Sigmoid colon (tissue), 7 donors: ENCODE results near the gene ADA. TPM values are rescaled to one million over a fixed set of nuclear protein-coding genes. Genes with fewer than 3 reads are reported as not detected.

ENCODE experiments used
- DNase-seq: peaks from one replicate; pipeline ENCODE4 v3.0.0-alpha.2; 2019
- H3K27ac ChIP-seq, 4 donors: fragments of 200-600 bp; sonication (generic); one replicate each; pipeline ENCODE4 v1.5.1; 2016 to 2019; ENCODE audit warnings: mild to moderate bottlenecking in 1 of 4
- H3K27me3 ChIP-seq, 3 donors: fragments of 200-600 bp; sonication (generic); one replicate each; pipeline ENCODE4 v1.5.1; 2019; ENCODE audit warnings: mild to moderate bottlenecking in 1 of 3
- H3K36me3 ChIP-seq, 4 donors: fragments of 200-600 bp; sonication (generic); one replicate each; pipeline ENCODE4 v1.5.1; 2016 to 2019
- H3K4me1 ChIP-seq, 4 donors: fragments of 200-600 bp; sonication (generic); one replicate each; pipeline ENCODE4 v1.5.1; 2017 to 2019
- H3K4me3 ChIP-seq, 4 donors: fragments of 200-600 bp; sonication (generic); one replicate each; pipeline ENCODE4 v1.5.1; 2017 to 2019; ENCODE audit warnings: mild to moderate bottlenecking in 2 of 4, moderate library complexity in 1 of 4
- H3K9me3 ChIP-seq, 4 donors: fragments of 200-600 bp in 3 of 4; sonication (generic) in 3 of 4; one replicate each; pipeline versions ENCODE4 v1.5.1 to v1.6.1; 2013 to 2019
- EP300 ChIP-seq, 4 donors: sonication (generic); formaldehyde crosslinking; IDR thresholded peaks; one replicate each; pipeline ENCODE4 v1.6.1; 2017; ENCODE audit warnings: antibody characterized with exemption in 4 of 4
- POLR2A ChIP-seq, 2 donors: fragments of 450-650 bp; IDR thresholded peaks; one replicate each; pipeline ENCODE4 v1.6.1; 2016; ENCODE audit warnings: antibody characterized with exemption in 2 of 2, mild to moderate bottlenecking in 2 of 2, moderate library complexity in 2 of 2
- POLR2AphosphoS5 ChIP-seq, 4 donors: sonication (generic); formaldehyde crosslinking; IDR thresholded peaks; one replicate each; pipeline ENCODE4 v1.6.1; 2017; ENCODE audit warnings: antibody characterized with exemption in 4 of 4
- WGBS, 2 donors: extraction: QIAGEN DNeasy Blood & Tissue Kit; methylation state at CpG; one replicate each; pipeline ENCODE4 v1.1.7; 2013; 5-methylcytosine and 5-hydroxymethylcytosine counted together
- intact Hi-C: fragments of 100-400 bp; cut with DNase I; formaldehyde crosslinking; loops from one replicate; pipeline ENCODE4 v1.15.1; 2023
- polyA plus RNA-seq, 3 donors: library from polyadenylated mRNA; stranded (reverse); fragments of 200-250 nt; gene quantifications; one replicate each; pipeline ENCODE4 v1.2.3, GENCODE V29; 2013
- total RNA-seq, 4 donors: library from RNA; depleted of rRNA; stranded (reverse); fragments of >200 nt; gene quantifications; one replicate each; pipeline ENCODE4 v1.1.0, GENCODE V29; 2016
- TF ChIP-seq, protein P1 (sequence below), 4 experiments: fragments of 450-650 bp in 3 of 4; fragments of 200-600 bp in 1 of 4; IDR thresholded peaks; one replicate each; pipeline ENCODE4 v1.5.1; 2016 to 2019; ENCODE audit warnings: antibody characterized with exemption in 4 of 4, mild to moderate bottlenecking in 3 of 4, moderate library complexity in 2 of 4
- donor health status: healthy with polysubstance abuse.
- donor health status: Bipolar disorder and iron deficiency.
- donor health status: healthy.

Gene ADA
- total and polyA plus RNA-seq, 7 donors: 2.5 to 17.1 (median 11.1) TPM

DNA sequence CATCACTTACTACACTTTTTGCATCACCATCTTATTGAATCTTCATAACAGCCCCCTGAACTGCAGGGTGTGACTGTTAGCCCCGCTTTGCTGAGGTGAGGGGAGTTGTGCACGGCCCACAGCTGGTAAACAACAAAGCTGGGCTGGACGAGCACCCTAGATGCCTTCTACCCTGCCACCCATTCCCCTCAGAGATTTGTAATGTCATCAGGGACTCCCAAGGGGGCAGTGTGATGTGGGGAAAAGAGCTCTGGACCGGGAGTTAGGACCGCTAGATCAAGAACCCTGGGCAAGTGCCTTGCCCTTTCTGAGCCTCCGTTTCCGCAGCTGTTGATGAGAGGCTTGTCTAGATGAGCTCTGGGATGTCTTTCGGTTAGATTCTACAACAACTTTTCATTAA lies 48.2 kb downstream of the ADA start:
- peak; percentile 28 for DNase-seq
- Histone ChIP-seq H3K4me3 (no peak overlapping the region), H3K4me1 (peaks cover 0 to 62% (median 52%) of the 10 kb centered on the region in 4 donors), H3K27ac (peak overlapping the region; percentile 84 to 95 (median 92)), H3K9me3 (no peaks in the 10 kb centered on the region), H3K27me3 (no peaks in the 10 kb centered on the region), H3K36me3 (no peaks in the 10 kb centered on the region)
- intact Hi-C loops: no loop called here
- 92 to 94% methylated on average over 8 of the region's 8 CpGs for WGBS, 2 donors
- no peak for TF ChIP-seq EP300 (IDR thresholded peaks at IDR 0.05)
- no peak for TF ChIP-seq POLR2A (IDR thresholded peaks at IDR 0.05)
- TF ChIP-seq, protein P1, sequence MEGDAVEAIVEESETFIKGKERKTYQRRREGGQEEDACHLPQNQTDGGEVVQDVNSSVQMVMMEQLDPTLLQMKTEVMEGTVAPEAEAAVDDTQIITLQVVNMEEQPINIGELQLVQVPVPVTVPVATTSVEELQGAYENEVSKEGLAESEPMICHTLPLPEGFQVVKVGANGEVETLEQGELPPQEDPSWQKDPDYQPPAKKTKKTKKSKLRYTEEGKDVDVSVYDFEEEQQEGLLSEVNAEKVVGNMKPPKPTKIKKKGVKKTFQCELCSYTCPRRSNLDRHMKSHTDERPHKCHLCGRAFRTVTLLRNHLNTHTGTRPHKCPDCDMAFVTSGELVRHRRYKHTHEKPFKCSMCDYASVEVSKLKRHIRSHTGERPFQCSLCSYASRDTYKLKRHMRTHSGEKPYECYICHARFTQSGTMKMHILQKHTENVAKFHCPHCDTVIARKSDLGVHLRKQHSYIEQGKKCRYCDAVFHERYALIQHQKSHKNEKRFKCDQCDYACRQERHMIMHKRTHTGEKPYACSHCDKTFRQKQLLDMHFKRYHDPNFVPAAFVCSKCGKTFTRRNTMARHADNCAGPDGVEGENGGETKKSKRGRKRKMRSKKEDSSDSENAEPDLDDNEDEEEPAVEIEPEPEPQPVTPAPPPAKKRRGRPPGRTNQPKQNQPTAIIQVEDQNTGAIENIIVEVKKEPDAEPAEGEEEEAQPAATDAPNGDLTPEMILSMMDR (IDR thresholded peaks at IDR 0.05): no peak
- no peak for TF ChIP-seq POLR2AphosphoS5 (IDR thresholded peaks at IDR 0.05)

DNA sequence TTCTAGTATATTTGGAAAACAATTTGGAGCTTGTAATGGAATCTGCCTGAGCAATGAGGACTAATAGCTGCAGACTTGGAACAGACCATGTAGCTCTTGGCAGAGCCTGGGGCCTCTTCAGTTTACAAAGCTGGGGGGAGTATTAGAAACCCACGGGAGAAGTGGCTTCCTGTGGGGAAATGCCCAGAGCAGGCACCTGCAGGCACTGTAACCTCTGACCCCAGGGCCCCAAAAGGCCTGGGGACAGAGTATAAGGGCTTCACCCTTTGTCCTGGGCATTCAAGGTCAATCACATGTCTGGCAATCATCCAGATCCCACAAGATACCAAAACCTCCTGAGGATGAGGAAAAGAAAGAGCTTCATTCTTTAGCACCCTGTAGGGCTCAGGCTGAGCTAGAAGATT lies 49.7 kb downstream of the ADA start:
- H3K36me3 ChIP-seq: no peaks in the 10 kb centered on the region
- peak overlapping the region; percentile 84 to 95 (median 92) for H3K27ac ChIP-seq
- TF ChIP-seq POLR2A (IDR thresholded peaks at IDR 0.05): no peak
- TF ChIP-seq, protein P1 (IDR thresholded peaks at IDR 0.05): no peak
- peak in 1 of 4 donors; percentile 9 for TF ChIP-seq EP300 (IDR thresholded peaks at IDR 0.05)
- peak; percentile 32 to 61 (median 48) for TF ChIP-seq POLR2AphosphoS5 (IDR thresholded peaks at IDR 0.05)
- intact Hi-C loops: no loop called here
- H3K27me3 ChIP-seq: no peaks in the 10 kb centered on the region
- peaks cover 0 to 75% (median 65%) of the 10 kb centered on the region in 4 donors for H3K4me1 ChIP-seq
- H3K9me3 ChIP-seq: no peaks in the 10 kb centered on the region
- peak; percentile 92 for DNase-seq
- H3K4me3 ChIP-seq: no peak overlapping the region
- WGBS, 2 donors: 2 to 7% methylated on average over 1 of the region's 1 CpG

DNA sequence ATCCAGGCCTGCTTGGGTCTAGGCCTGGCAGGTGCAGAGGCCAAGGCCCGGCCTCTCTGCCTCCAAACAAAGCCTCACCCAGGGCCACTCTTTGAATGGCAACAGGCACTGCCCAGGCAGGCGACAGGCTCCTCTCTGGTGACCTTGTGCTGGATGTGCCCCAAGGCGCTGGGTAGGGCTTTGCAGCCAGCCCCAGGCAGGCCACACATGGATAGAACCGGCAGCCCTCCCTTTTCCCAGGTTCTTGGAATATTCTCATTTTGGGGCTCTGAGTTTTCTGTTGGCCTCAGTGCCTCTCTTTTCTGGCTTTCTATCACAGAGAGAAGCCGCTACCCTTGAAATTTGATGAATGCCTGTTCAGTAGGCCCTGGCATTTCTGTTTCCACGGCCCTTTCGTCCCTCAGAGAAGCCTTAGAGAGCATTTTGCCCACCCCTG lies 50.2 kb downstream of the ADA start:
- 75 to 87% methylated on average over 7 of the region's 7 CpGs for WGBS, 2 donors
- TF ChIP-seq POLR2AphosphoS5 (IDR thresholded peaks at IDR 0.05) (no peak), POLR2A (IDR thresholded peaks at IDR 0.05) (no peak), EP300 (IDR thresholded peaks at IDR 0.05) (no peak)
- TF ChIP-seq, protein P1 (IDR thresholded peaks at IDR 0.05): no peak
- Histone ChIP-seq H3K27me3 (no peaks in the 10 kb centered on the region), H3K4me1 (peaks cover 0 to 80% (median 68%) of the 10 kb centered on the region in 4 donors), H3K9me3 (no peaks in the 10 kb centered on the region), H3K27ac (peak overlapping the region; percentile 84 to 95 (median 92)), H3K36me3 (no peaks in the 10 kb centered on the region), H3K4me3 (peak overlapping the region in 1 of 4 donors; percentile 0)
- DNase-seq: no peak
- intact Hi-C loops: no loop called here

DNA sequence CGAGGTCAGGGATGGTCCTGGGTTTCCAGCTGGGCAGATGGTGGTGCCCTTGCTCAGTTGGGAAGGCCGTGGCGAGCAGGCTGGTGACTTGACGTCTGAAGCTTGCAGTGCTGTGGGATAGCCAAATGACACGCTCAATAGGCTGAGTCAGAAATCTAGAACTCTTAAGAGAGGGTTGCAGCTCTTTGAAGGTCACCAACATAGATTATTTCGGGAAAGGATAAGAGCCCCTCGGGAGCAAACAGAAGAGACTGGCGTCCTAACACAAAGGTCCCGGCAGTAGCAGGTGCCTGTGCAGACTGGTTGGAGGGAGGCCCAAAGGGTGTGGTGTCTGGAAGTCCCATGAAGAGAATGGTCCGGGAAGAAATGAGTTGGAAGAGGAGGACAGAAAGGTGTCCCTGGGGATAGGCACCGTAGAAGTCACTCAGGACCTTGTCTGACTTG lies 50.7 kb downstream of the ADA start:
- TF ChIP-seq EP300 (IDR thresholded peaks at IDR 0.05): no peak
- TF ChIP-seq POLR2AphosphoS5 (IDR thresholded peaks at IDR 0.05): peak in 1 of 4 donors; percentile 4
- TF ChIP-seq, protein P1 (IDR thresholded peaks at IDR 0.05): no peak
- no peak for TF ChIP-seq POLR2A (IDR thresholded peaks at IDR 0.05)
- peak; percentile 70 for DNase-seq

DNA sequence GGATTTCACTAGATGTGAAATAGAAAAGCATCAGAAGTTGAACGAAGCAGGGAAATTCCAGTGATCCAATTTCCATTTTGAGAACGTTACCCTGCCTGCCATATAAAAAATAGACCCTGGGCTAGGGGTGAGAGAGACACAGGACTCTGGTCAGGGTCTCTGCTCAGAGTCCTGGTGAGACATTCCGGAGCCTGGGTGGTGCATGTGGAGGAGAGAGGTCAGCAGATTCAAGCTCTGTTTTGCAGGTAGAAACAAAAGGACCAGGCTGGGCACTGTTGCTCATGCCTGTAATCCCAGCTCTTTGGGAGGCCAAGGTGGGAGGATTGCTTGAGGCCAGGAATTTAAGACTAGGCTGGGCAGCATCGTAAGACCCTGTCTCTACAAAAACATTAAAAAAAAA lies 51.2 kb downstream of the ADA start:
- H3K36me3 ChIP-seq: no peaks in the 10 kb centered on the region
- TF ChIP-seq POLR2A (IDR thresholded peaks at IDR 0.05) (no peak), EP300 (IDR thresholded peaks at IDR 0.05) (no peak), POLR2AphosphoS5 (IDR thresholded peaks at IDR 0.05) (no peak)
- TF ChIP-seq, protein P1 (IDR thresholded peaks at IDR 0.05): no peak
- WGBS, 2 donors: 91 to 93% methylated on average over 4 of the region's 4 CpGs
- H3K27ac ChIP-seq: peak overlapping the region; percentile 84 to 95 (median 92)
- intact Hi-C loops: no loop called here
- peaks cover 0 to 90% (median 73%) of the 10 kb centered on the region in 4 donors for H3K4me1 ChIP-seq
- H3K27me3 ChIP-seq: no peaks in the 10 kb centered on the region
- no peaks in the 10 kb centered on the region for H3K9me3 ChIP-seq
- H3K4me3 ChIP-seq: no peak overlapping the region
- peak; percentile 40 for DNase-seq

More for the DNA sequence above, 50.7 kb downstream of the ADA start:
- intact Hi-C loops: no loop called here
- WGBS, 2 donors: 68 to 70% methylated on average over 11 of the region's 11 CpGs
- H3K4me3 ChIP-seq: no peak overlapping the region
- no peaks in the 10 kb centered on the region for H3K27me3 ChIP-seq
- H3K36me3 ChIP-seq: no peaks in the 10 kb centered on the region
- peak overlapping the region; percentile 84 to 95 (median 92) for H3K27ac ChIP-seq
- peaks cover 0 to 85% (median 70%) of the 10 kb centered on the region in 4 donors for H3K4me1 ChIP-seq
- H3K9me3 ChIP-seq: no peaks in the 10 kb centered on the region
